ENCODE data around the gene EXOC6.

DNA sequence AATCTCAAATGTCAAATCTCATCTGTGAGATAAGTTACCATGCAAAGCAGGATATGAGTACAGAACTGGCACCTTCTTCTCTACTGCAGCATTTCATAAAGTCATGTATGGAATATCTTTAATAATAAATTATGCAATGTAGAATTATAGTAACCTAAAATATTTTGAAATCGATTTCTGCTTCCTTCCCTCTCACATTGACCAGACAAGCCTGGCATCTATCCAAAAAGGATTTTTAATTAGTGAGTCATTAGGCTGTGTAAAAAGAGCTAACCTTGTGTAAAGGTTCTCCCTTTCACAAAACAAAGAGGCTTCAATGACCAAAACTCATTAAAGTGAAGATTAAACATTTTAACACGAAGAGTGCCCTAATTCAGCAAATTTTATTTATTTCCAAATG is 48.8 kb upstream of the EXOC6 start:
- TF ChIP-seq, protein P1, sequence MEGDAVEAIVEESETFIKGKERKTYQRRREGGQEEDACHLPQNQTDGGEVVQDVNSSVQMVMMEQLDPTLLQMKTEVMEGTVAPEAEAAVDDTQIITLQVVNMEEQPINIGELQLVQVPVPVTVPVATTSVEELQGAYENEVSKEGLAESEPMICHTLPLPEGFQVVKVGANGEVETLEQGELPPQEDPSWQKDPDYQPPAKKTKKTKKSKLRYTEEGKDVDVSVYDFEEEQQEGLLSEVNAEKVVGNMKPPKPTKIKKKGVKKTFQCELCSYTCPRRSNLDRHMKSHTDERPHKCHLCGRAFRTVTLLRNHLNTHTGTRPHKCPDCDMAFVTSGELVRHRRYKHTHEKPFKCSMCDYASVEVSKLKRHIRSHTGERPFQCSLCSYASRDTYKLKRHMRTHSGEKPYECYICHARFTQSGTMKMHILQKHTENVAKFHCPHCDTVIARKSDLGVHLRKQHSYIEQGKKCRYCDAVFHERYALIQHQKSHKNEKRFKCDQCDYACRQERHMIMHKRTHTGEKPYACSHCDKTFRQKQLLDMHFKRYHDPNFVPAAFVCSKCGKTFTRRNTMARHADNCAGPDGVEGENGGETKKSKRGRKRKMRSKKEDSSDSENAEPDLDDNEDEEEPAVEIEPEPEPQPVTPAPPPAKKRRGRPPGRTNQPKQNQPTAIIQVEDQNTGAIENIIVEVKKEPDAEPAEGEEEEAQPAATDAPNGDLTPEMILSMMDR (IDR thresholded peaks at IDR 0.05), result no peak
- no peak for TF ChIP-seq POLR2AphosphoS5 (IDR thresholded peaks at IDR 0.05)
- no peak for TF ChIP-seq POLR2A (IDR thresholded peaks at IDR 0.05)

Measured in breast epithelium (tissue), 3 donors.